Neuronal stem cell (in vitro differentiated cells): Measurements from ENCODE around the gene AMER3.
"Not testable (repeated sequence)": the region's sequence is repeated elsewhere in the genome, so short reads cannot be mapped to it uniquely, and the experiment has no call there.

Source experiments
- DNase-seq: peaks from one replicate; pipeline ENCODE4 v3.0.0-alpha.2; 2013; ENCODE audit warnings: low spot score
- H2AFZ ChIP-seq: one replicate; pipeline ENCODE4 v1.6.1; 2013; ENCODE audit warnings: mild to moderate bottlenecking, low read length, inconsistent platforms
- H2AK5ac ChIP-seq: 2 replicates; pipeline ENCODE4 v1.6.1; 2013; ENCODE audit warnings: low read depth, mild to moderate bottlenecking, inconsistent platforms, low read length, moderate library complexity, mixed read lengths
- H2BK120ac ChIP-seq: 2 replicates; pipeline ENCODE4 v1.6.1; 2013; ENCODE audit warnings: low read depth, mild to moderate bottlenecking, inconsistent platforms, low read length, moderate library complexity, mixed read lengths
- H2BK12ac ChIP-seq: one replicate; pipeline ENCODE4 v1.6.1; 2013; ENCODE audit warnings: low read length, inconsistent platforms
- H2BK15ac ChIP-seq: 2 replicates; pipeline ENCODE4 v1.6.1; 2013; ENCODE audit warnings: mild to moderate bottlenecking, low read length, inconsistent platforms, mixed read lengths
- H2BK5ac ChIP-seq: one replicate; pipeline ENCODE4 v1.6.1; 2013; ENCODE audit warnings: inconsistent platforms, mild to moderate bottlenecking, low read length, moderate library complexity
- H3K14ac ChIP-seq: one replicate; pipeline ENCODE4 v1.6.1; 2013; ENCODE audit warnings: low read length, inconsistent platforms
- H3K18ac ChIP-seq: 2 replicates; pipeline ENCODE4 v1.6.1; 2013; ENCODE audit warnings: low read length, inconsistent platforms
- H3K23ac ChIP-seq: 2 replicates; pipeline ENCODE4 v1.6.1; 2013; ENCODE audit warnings: low read depth, mild to moderate bottlenecking, mixed read lengths, low read length, inconsistent platforms; ENCODE audit not compliant: poor library complexity
- H3K27ac ChIP-seq: replicated peaks from 3 replicates; pipeline ENCODE4 v1.5.1; 2013; ENCODE audit warnings: low read length, inconsistent platforms
- H3K27me3 ChIP-seq, 3 experiments: 2 replicates each; pipeline ENCODE4 v1.6.1; 2013; ENCODE audit warnings: low read length in 3 of 3, mild to moderate bottlenecking in 2 of 3, inconsistent platforms in 1 of 3, low read depth in 1 of 3, mixed read lengths in 1 of 3, moderate library complexity in 1 of 3; ENCODE audit not compliant: control insufficient read depth in 3 of 3, insufficient read depth in 3 of 3
- H3K36me3 ChIP-seq, 2 donors: replicated peaks in 1 of 2; 2 replicates each; pipeline ENCODE4 v1.6.1; 2013; ENCODE audit warnings: low read length in 2 of 2; ENCODE audit not compliant: control insufficient read depth in 2 of 2, insufficient read depth in 2 of 2
- H3K4ac ChIP-seq: 2 replicates; pipeline ENCODE4 v1.6.1; 2013; ENCODE audit warnings: inconsistent platforms, mild to moderate bottlenecking, low read length, moderate library complexity
- H3K4me1 ChIP-seq, 2 donors: 1 replicate in 1 of 2; 2 replicates in 1 of 2; pipeline ENCODE4 v1.6.1; 2013; ENCODE audit warnings: low read length in 2 of 2, low read depth in 1 of 2; ENCODE audit not compliant: control insufficient read depth in 2 of 2, insufficient read depth in 1 of 2
- H3K4me2 ChIP-seq: one replicate; pipeline ENCODE4 v1.6.1; 2013; ENCODE audit warnings: mild to moderate bottlenecking, low read length, inconsistent platforms; ENCODE audit not compliant: insufficient read depth, poor library complexity, severe bottlenecking
- H3K4me3 ChIP-seq, 2 donors: 2 replicates each; pipeline ENCODE4 v1.5.1; 2013; ENCODE audit warnings: low read length in 2 of 2, mild to moderate bottlenecking in 2 of 2, inconsistent platforms in 1 of 2, moderate library complexity in 1 of 2
- H3K79me1 ChIP-seq: one replicate; pipeline ENCODE4 v1.6.1; 2013; ENCODE audit warnings: low read depth, mild to moderate bottlenecking, inconsistent platforms, low read length, moderate library complexity
- H3K9ac ChIP-seq: one replicate; pipeline ENCODE4 v1.6.1; 2013; ENCODE audit warnings: mild to moderate bottlenecking, low read depth, low read length, inconsistent platforms; ENCODE audit not compliant: poor library complexity
- H3K9me3 ChIP-seq, 2 donors: replicated peaks in 1 of 2; 2 replicates each; pipeline versions ENCODE3 to v1.6.1; 2013; ENCODE audit warnings: low read length in 2 of 2, mild to moderate bottlenecking in 2 of 2, inconsistent platforms in 1 of 2, low read depth in 1 of 2, mixed read lengths in 1 of 2, moderate library complexity in 1 of 2; ENCODE audit not compliant: control insufficient read depth in 2 of 2, insufficient read depth in 1 of 2
- H4K8ac ChIP-seq: one replicate; pipeline ENCODE4 v1.6.1; 2013; ENCODE audit warnings: low read depth, mild to moderate bottlenecking, inconsistent platforms, low read length, moderate library complexity
- H4K91ac ChIP-seq: one replicate; pipeline ENCODE4 v1.6.1; 2013; ENCODE audit warnings: low read length, low read depth, mild to moderate bottlenecking, inconsistent platforms; ENCODE audit not compliant: poor library complexity
- WGBS, 2 donors: extraction: QIAGEN DNeasy Blood & Tissue Kit; methylation state at CpG; one replicate each; pipeline ENCODE4 v1.1.7; 2013; ENCODE audit warnings: missing lambda C conversion rate in 2 of 2, mixed read lengths in 1 of 2; ENCODE audit not compliant: insufficient read length in 2 of 2, insufficient replicate concordance in 1 of 2; ENCODE audit errors: extremely low coverage in 2 of 2; 5-methylcytosine and 5-hydroxymethylcytosine counted together

AMER3 gene

GRCh38 chr2:130732257-130732656 is 23.1 kb upstream of the AMER3 start:
- not testable (repeated sequence) for H3K4ac ChIP-seq, H4K8ac ChIP-seq, H3K9me3 ChIP-seq, H4K91ac ChIP-seq, H3K9ac ChIP-seq, H3K27ac ChIP-seq, H3K79me1 ChIP-seq, H3K18ac ChIP-seq, H2AFZ ChIP-seq, H3K23ac ChIP-seq, H2BK15ac ChIP-seq, H3K4me1 ChIP-seq, H2AK5ac ChIP-seq, H3K14ac ChIP-seq, H3K36me3 ChIP-seq, H3K4me2 ChIP-seq, H2BK120ac ChIP-seq, H2BK12ac ChIP-seq, DNase-seq, H2BK5ac ChIP-seq, H3K4me3 ChIP-seq
- peaks cover 0 to 15% (median 7%) of the 10 kb centered on the region in 3 experiments for H3K27me3 ChIP-seq
- no CpG with 5 or more reads among the region's 11 CpGs for WGBS, 2 donors

GRCh38 chr2:130735200-130735599 is 20.1 kb upstream of the AMER3 start:
- H2AFZ ChIP-seq, result no peak overlapping the region

GRCh38 chr2:130736487-130736886 is 18.9 kb upstream of the AMER3 start:
- no peak overlapping the region for H3K27ac ChIP-seq
- peaks cover 0 to 2% of the 10 kb centered on the region in 2 donors for H3K4me1 ChIP-seq
- H2BK15ac ChIP-seq, result no peak overlapping the region
- no peak overlapping the region for H2BK12ac ChIP-seq
- H3K36me3 ChIP-seq, result no peaks in the 10 kb centered on the region
- no peak overlapping the region for H2BK5ac ChIP-seq
- H2AK5ac ChIP-seq, result no peak overlapping the region
- no peak overlapping the region for H3K9ac ChIP-seq
- no peak overlapping the region for H2BK120ac ChIP-seq
- H3K9me3 ChIP-seq, result peaks cover 0 to 2% of the 10 kb centered on the region in 2 donors
- no peak overlapping the region for H3K23ac ChIP-seq
- no peak overlapping the region for H3K4me2 ChIP-seq
- peak overlapping the region; percentile 56 for H3K14ac ChIP-seq
- no peaks in the 10 kb centered on the region for H3K27me3 ChIP-seq
- no peak for DNase-seq
- peak overlapping the region; percentile 85 for H3K18ac ChIP-seq
- no peak overlapping the region for H4K8ac ChIP-seq
- H3K4ac ChIP-seq, result no peak overlapping the region
- H3K4me3 ChIP-seq, result no peak overlapping the region
- no peak overlapping the region for H4K91ac ChIP-seq
- no peak overlapping the region for H2AFZ ChIP-seq
- WGBS, 2 donors, result no CpG with 5 or more reads among the region's 6 CpGs
- no peaks in the 10 kb centered on the region for H3K79me1 ChIP-seq

More at GRCh38 chr2:130735200-130735599, 20.1 kb upstream of the AMER3 start:
- no peak overlapping the region for H3K4me2 ChIP-seq
- no peaks in the 10 kb centered on the region for H3K27me3 ChIP-seq
- no peak overlapping the region for H3K14ac ChIP-seq
- no CpG with 5 or more reads among the region's 3 CpGs for WGBS, 2 donors
- no peaks in the 10 kb centered on the region for H3K79me1 ChIP-seq
- H3K4me1 ChIP-seq, result no peaks in the 10 kb centered on the region
- no peak overlapping the region for H2BK15ac ChIP-seq
- H2AK5ac ChIP-seq, result no peak overlapping the region
- no peak for DNase-seq
- H2BK120ac ChIP-seq, result no peak overlapping the region
- no peak overlapping the region for H3K4me3 ChIP-seq
- no peak overlapping the region for H4K91ac ChIP-seq
- H3K27ac ChIP-seq, result no peak overlapping the region
- H4K8ac ChIP-seq, result no peak overlapping the region
- H2BK5ac ChIP-seq, result no peak overlapping the region
- peaks cover 0 to 2% of the 10 kb centered on the region in 2 donors for H3K9me3 ChIP-seq
- H3K4ac ChIP-seq, result no peak overlapping the region
- no peak overlapping the region for H3K23ac ChIP-seq
- no peak overlapping the region for H3K9ac ChIP-seq
- no peak overlapping the region for H2BK12ac ChIP-seq
- H3K36me3 ChIP-seq, result no peaks in the 10 kb centered on the region
- no peak overlapping the region for H3K18ac ChIP-seq

- no peak overlapping the region for H3K9ac ChIP-seq
- no peak overlapping the region for H2BK15ac ChIP-seq
- no peak overlapping the region for H2BK120ac ChIP-seq
- no peaks in the 10 kb centered on the region for H3K27me3 ChIP-seq
- H2BK5ac ChIP-seq, result no peak overlapping the region
- H4K91ac ChIP-seq, result no peak overlapping the region
- peaks cover 0 to 2% of the 10 kb centered on the region in 2 donors for H3K4me1 ChIP-seq
- no peak overlapping the region for H4K8ac ChIP-seq
- no CpG with 5 or more reads among the region's 14 CpGs for WGBS, 2 donors
- H3K27ac ChIP-seq, result no peak overlapping the region
- peaks cover 0 to 2% of the 10 kb centered on the region in 2 donors for H3K9me3 ChIP-seq
- no peaks in the 10 kb centered on the region for H3K79me1 ChIP-seq
- DNase-seq, result no peak
- no peak overlapping the region for H2BK12ac ChIP-seq
- no peak overlapping the region for H2AK5ac ChIP-seq
- no peak overlapping the region for H3K4me2 ChIP-seq
- no peak overlapping the region for H3K14ac ChIP-seq
- no peak overlapping the region for H3K18ac ChIP-seq
- no peak overlapping the region for H3K4ac ChIP-seq
- no peaks in the 10 kb centered on the region for H3K36me3 ChIP-seq
- no peak overlapping the region for H3K23ac ChIP-seq
- H2AFZ ChIP-seq, result no peak overlapping the region
- H3K4me3 ChIP-seq, result no peak overlapping the region
Observed at GRCh38 chr2:130737592-130737991, 17.7 kb upstream of the AMER3 start.
